ENCODE data around the gene FOXB2.
"Not testable (repeated sequence)": the region's sequence is repeated elsewhere in the genome, so short reads cannot be mapped to it uniquely, and the experiment has no call there.

Gene FOXB2

GRCh38 chr9:77016526-77017504 lies 2.6 kb upstream of the FOXB2 start:
- DNase-seq (ENCODE audit: low spot score): no peak

GRCh38 chr9:77017505-77017894 lies 2.0 kb upstream of the FOXB2 start:
- DNase-seq (ENCODE audit: low spot score): no peak

GRCh38 chr9:77018058-77018968 lies 1.1 kb upstream of the FOXB2 start:
- no peak for DNase-seq (ENCODE audit: low spot score)

GRCh38 chr9:77018969-77019235 lies 553 bp upstream of the FOXB2 start:
- DNase-seq (ENCODE audit: low spot score): no peak

GRCh38 chr9:77019926-77020412 lies 514 bp downstream of the FOXB2 start:
- no peak for DNase-seq (ENCODE audit: low spot score)

GRCh38 chr9:77020413-77021290 lies 1.2 kb downstream of the FOXB2 start:
- DNase-seq (ENCODE audit: low spot score): no peak

- DNase-seq (ENCODE audit: low spot score): no peak
Observed at GRCh38 chr9:77021291-77021894, 1.9 kb downstream of the FOXB2 start.

GRCh38 chr9:77021922-77022782 lies 2.7 kb downstream of the FOXB2 start:
- no peak for DNase-seq (ENCODE audit: low spot score)

- no peak for DNase-seq (ENCODE audit: low spot score)
Observed at GRCh38 chr9:77022783-77023440, 3.5 kb downstream of the FOXB2 start.

GRCh38 chr9:77023726-77024125 lies 4.3 kb downstream of the FOXB2 start:
- no peak for DNase-seq (ENCODE audit: low spot score)

- no peak for DNase-seq (ENCODE audit: low spot score)
Observed at GRCh38 chr9:77024776-77025545, 5.5 kb downstream of the FOXB2 start.

- no peak for DNase-seq (ENCODE audit: low spot score)
Observed at GRCh38 chr9:77028478-77028877, 9.0 kb downstream of the FOXB2 start.

- no peak for DNase-seq (ENCODE audit: low spot score)
Observed at GRCh38 chr9:77030045-77030444, 10.6 kb downstream of the FOXB2 start.

GRCh38 chr9:77038281-77039036 lies 19.0 kb downstream of the FOXB2 start:
- DNase-seq (ENCODE audit: low spot score): no peak

- no peak for DNase-seq (ENCODE audit: low spot score)
Observed at GRCh38 chr9:77040340-77040739, 20.9 kb downstream of the FOXB2 start.

- DNase-seq (ENCODE audit: low spot score): not testable (repeated sequence)
Observed at GRCh38 chr9:77043743-77044142, 24.3 kb downstream of the FOXB2 start.

GRCh38 chr9:77060681-77061080 lies 41.2 kb downstream of the FOXB2 start:
- DNase-seq (ENCODE audit: low spot score): not testable (repeated sequence)

GRCh38 chr9:77063645-77064285 lies 44.3 kb downstream of the FOXB2 start:
- no peak for DNase-seq (ENCODE audit: low spot score)
